NOMO-1 treated with DMSO at 0.1 percent for 48 hours (cell line): ENCODE data around the gene GEMIN4.
"Not testable (repeated sequence)": the region's sequence is repeated elsewhere in the genome, so short reads cannot be mapped to it uniquely, and the experiment has no call there.

Experiments
- DNase-seq: peaks from one replicate; lab custom pipeline; 2025; ENCODE audit not compliant: unreplicated experiment; lab: John Stamatoyannopoulos, UW

Gene GEMIN4

GRCh38 chr17:781805-782731 lies 30.0 kb upstream of the GEMIN4 start, which contains the start of the genes GLOD4 and MRM3:
Gene GLOD4 (minus strand): TSS chr17:782280. CDS start chr17:782255, 25 bp downstream.
Gene MRM3 (plus strand): TSS chr17:782353. CDS start chr17:782379, 26 bp downstream.
- peak; percentile 80 for DNase-seq

GRCh38 chr17:778096-778495 lies 26.0 kb upstream of the GEMIN4 start:
- no peak for DNase-seq

GRCh38 chr17:774313-774584 lies 22.2 kb upstream of the GEMIN4 start:
- DNase-seq, result no peak

- DNase-seq, result no peak
Observed at GRCh38 chr17:773467-774312, 21.6 kb upstream of the GEMIN4 start.

GRCh38 chr17:773016-773415 lies 21.0 kb upstream of the GEMIN4 start:
- DNase-seq, result no peak

GRCh38 chr17:767076-767475 lies 15.0 kb upstream of the GEMIN4 start:
- DNase-seq, result no peak

GRCh38 chr17:760371-760770 lies 8.3 kb upstream of the GEMIN4 start:
- no peak for DNase-seq

GRCh38 chr17:759964-760363 lies 7.9 kb upstream of the GEMIN4 start:
- DNase-seq, result no peak

- DNase-seq, result not testable (repeated sequence)
Observed at GRCh38 chr17:756010-756567, 4.0 kb upstream of the GEMIN4 start.

- DNase-seq, result not testable (repeated sequence)
Observed at GRCh38 chr17:755319-755961, 3.4 kb upstream of the GEMIN4 start.

GRCh38 chr17:753418-753817 lies 1.4 kb upstream of the GEMIN4 start:
- DNase-seq, result peak; percentile 7

- peak; percentile 18 for DNase-seq
Observed at GRCh38 chr17:752620-753219, 656 bp upstream of the GEMIN4 start.

- DNase-seq, result peak; percentile 57
Observed at GRCh38 chr17:751269-752001, 629 bp downstream of the GEMIN4 start.

- DNase-seq, result no peak
Observed at GRCh38 chr17:750431-751037, 1.5 kb downstream of the GEMIN4 start.

- DNase-seq, result not testable (repeated sequence)
Observed at GRCh38 chr17:749359-749758, 2.7 kb downstream of the GEMIN4 start.

GRCh38 chr17:748604-749003 lies 3.5 kb downstream of the GEMIN4 start:
- DNase-seq, result not testable (repeated sequence)

- no peak for DNase-seq
Observed at GRCh38 chr17:746783-747629, 5.1 kb downstream of the GEMIN4 start.

- DNase-seq, result no peak
Observed at GRCh38 chr17:746181-746580, 5.9 kb downstream of the GEMIN4 start.

GRCh38 chr17:745406-745805 lies 6.7 kb downstream of the GEMIN4 start:
- no peak for DNase-seq
